GM12874 (cell line): ENCODE measurements around the gene COL8A2.

ENCODE experiments used
- TF ChIP-seq, protein P1 (sequence below): IDR thresholded peaks from 2 replicates; pipeline ENCODE4 v1.5.1; 2011; ENCODE audit warnings: low read depth, mild to moderate bottlenecking, control low read depth, low read length, moderate library complexity; ENCODE audit not compliant: insufficient read depth

COL8A2 gene

DNA sequence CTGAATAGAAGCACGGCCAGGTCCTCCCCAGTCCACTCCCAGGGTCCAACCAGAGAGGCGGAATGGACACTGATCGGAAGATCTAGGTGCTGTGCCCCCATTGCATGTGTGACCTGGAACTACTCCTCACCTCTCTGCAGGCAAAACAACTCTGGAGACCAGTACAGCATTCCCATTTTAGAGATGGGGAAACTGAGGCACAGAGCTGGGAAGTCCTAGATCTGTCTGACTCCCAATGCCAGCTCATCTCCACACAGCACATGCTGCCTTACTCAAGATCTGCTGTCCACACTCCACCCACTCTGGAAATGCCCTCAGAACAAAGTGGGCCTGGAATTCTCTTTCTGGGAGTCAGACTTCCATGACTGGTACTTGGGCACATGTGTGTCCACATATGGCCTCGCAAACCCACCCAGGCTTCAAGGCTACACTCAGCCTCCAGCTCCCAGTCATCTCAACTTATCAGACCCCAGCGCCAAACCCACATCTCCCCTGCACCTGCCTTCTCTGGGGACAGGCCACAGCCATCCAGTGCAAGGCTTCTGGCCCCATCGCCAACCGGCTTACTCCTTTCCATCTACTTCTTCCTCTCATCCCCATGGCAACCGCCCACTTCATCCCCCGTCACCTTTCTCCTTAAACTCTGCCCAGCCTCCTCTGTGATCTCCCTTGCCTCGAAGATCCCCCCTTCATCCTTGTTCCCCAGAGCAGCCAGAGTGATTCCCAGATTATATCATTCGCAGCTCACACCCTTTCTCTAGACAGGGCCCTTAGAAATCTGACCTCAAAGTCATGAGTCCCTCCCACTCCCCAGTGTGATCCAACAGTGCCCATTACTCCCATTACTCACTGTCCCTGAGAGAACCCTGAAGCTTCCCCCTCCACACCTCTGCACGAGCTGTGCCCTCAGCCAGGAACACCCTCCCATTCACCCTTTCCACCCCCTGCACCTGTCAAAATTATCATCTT, 2.7 kb downstream of the COL8A2 start:
- TF ChIP-seq, protein P1, sequence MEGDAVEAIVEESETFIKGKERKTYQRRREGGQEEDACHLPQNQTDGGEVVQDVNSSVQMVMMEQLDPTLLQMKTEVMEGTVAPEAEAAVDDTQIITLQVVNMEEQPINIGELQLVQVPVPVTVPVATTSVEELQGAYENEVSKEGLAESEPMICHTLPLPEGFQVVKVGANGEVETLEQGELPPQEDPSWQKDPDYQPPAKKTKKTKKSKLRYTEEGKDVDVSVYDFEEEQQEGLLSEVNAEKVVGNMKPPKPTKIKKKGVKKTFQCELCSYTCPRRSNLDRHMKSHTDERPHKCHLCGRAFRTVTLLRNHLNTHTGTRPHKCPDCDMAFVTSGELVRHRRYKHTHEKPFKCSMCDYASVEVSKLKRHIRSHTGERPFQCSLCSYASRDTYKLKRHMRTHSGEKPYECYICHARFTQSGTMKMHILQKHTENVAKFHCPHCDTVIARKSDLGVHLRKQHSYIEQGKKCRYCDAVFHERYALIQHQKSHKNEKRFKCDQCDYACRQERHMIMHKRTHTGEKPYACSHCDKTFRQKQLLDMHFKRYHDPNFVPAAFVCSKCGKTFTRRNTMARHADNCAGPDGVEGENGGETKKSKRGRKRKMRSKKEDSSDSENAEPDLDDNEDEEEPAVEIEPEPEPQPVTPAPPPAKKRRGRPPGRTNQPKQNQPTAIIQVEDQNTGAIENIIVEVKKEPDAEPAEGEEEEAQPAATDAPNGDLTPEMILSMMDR: no peak

DNA sequence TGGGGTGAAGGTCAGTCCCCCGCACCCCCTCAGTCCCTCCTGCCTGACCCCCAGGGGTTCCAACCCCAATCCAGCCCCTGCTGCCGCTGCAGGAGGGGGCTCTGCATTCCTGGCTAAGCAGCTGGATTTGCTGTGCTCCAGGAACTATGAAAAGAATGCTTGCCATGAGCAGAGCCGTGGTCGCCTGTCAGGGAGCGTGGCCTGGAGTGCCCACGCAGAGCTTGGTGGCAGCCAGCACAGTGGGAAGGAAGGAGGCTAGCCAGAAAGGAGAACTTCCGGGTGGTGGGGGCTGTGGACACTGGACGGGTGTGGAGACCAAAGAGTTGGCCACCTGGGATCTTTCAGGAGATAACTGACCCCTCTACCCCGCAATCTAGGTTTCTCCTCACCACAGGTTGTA, 5.6 kb downstream of the COL8A2 start:
- TF ChIP-seq, protein P1: no peak

DNA sequence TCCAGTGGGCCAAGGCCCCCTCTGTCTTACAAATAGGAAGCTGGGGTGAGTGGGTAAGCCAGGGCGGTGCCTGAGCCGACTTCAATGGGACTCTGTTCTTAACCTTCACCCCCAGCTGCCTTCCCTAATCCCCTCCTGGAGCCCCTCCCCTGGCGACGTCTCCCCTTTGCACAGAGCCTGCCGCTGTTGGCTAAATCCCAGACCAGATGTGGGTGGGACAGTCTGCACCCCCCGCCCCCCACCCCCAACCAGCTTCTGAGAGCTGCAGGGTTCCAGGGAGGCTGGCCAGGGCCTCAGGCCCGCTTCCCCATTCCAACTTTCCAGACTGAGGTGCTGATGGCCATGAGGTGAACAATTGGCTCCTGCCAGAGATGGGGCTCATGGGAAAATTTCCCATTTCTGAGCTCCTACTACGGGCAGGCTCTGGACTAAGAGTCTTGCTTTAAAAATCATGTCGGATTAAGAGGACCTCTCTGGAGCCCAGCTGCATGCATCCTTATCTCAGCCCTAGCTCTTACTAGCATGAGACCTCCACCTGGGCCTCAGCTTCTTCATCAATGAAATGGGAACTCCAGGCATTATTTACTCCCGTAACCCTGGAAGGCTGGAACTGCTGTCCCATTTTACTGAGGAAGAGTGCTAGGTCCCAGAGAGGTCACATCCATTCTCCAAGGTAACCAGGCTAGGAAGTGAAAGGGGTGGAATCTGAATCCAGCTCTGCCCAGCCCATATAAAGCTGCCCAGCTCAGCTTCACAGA, 6.4 kb downstream of the COL8A2 start:
- TF ChIP-seq, protein P1: no peak

DNA sequence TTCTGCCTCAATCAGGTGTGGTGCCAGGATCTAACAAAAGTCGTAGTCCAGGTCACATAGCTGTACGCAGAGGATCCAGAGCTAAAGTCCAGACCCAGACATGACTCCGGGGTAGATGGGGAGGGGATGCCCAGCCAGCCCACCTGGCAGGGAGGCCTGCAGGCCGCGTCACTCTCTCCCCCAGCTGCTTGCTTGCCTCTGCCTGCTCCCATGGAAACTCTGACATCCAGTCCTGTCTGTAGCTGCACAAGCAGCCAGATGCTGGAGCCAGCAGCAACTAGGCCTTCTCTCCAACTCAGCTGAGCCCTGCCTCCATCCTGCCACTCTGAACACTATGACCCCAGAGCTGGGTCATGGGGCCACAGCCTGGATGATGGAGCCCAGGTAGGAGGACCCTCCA, 8.1 kb downstream of the COL8A2 start:
- TF ChIP-seq, protein P1: no peak

DNA sequence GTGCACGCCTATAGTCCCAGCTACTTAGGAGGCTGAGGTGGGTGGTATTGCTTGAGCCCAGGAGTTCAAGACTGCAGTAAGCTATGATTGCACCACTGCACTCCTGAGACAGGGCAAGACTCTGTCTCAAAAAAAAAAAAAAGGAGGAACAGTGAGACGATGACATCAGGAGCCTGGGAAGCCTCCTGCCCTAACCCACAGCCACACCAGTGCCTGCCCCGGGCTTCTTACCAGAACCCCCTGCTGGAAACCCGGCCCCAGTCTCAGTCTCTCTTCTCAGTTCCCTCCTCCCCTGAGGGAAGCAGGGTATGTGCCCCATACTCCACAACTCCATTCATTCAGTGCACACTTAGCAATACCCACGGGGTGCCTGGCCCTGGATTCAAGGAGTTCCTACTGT, 9.1 kb downstream of the COL8A2 start:
- TF ChIP-seq, protein P1: no peak

DNA sequence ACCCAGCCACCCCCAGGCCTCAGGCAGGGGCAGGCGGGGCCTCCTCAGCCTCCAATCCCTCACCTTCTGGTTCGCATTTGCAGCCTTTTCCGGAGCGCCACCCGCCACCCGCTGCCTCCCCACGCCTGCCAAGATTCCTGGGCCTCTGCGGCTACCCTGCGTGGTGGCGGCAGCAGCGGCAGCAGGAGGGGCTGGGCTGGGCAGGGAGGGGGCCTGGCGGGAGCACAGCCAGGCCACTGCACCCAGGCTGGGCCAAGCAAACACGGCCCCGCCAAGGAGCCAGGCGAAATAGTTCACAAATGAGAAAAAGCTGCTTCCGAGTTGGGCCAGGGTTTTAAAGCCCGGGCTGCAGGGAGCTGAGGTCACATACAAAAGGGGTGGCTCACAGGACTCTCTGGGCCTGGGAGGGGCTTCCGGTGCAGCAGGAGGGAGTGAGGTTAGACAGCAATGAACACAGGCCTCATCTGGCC, 9.8 kb downstream of the COL8A2 start:
- TF ChIP-seq, protein P1: no peak

DNA sequence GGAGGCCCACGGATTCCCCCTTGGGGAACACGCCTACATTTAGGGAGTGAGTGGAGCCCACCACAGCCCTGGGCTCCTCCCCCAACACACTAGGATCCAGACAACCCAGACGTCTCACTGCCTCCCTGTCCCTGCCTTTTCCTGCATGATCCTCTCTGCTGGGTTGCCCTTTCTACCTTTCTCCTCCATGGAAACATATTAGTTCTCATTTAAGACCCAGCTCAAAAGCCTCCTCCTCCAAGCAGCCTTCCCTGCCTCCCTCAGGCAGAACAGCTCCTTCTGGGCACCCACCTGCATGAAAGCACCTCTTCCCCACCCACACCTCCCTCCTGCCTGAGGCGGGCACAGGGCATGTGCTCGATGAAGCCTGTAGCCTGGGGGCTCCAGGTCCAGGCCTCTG, 10.7 kb downstream of the COL8A2 start:
- TF ChIP-seq, protein P1: no peak
